Activated CD8-positive, alpha-beta memory T cell treated with anti-CD3 and anti-CD28 coated beads for 4 hours (primary cell): ENCODE measurements around the gene NOX5.

Experiments used
- DNase-seq, 2 donors: peaks; one replicate each; pipeline ENCODE4 v3.0.0-alpha.2; 2020; ENCODE audit warnings: low read depth in 2 of 2

NOX5 gene

DNA sequence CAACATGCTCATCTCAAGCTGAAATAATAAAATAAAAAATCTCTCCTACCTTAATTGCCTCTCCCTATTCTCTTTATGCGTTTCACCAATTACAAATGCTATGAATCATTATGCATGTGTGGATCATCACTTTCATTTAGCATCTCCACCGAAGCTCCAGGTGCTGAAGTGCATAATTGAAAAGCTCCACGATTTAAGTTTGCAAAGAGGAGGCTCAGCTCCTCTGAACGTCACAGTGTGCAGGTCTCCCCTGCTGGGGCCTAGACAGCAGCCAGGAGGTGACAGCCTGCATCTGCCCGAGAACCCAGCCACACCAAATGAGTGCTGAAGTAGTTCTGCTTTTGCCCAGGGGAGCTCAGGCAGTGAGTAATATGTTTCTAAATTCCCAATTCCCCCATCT lies 85.4 kb downstream of the NOX5 start:
- DNase-seq, result no peak

DNA sequence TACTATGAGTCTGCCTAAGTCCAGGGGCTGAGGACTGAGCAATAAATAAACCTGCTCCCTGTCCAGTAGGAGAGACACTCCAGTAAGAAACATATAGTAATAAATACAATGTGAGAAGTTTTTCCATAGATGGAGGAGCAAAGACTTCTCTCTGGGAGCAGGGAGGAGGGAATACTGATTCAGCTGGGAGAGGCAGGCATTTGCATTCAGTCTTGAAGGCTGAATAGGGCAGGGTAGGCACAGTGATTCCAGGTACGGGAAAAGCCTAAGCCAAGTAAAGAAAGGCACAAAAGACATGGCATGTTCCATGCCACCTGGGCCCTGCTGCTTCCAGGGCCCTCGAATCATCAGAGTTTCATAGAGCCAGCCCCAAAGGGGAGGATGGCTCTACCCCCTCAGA lies 86.3 kb downstream of the NOX5 start:
- no peak for DNase-seq

DNA sequence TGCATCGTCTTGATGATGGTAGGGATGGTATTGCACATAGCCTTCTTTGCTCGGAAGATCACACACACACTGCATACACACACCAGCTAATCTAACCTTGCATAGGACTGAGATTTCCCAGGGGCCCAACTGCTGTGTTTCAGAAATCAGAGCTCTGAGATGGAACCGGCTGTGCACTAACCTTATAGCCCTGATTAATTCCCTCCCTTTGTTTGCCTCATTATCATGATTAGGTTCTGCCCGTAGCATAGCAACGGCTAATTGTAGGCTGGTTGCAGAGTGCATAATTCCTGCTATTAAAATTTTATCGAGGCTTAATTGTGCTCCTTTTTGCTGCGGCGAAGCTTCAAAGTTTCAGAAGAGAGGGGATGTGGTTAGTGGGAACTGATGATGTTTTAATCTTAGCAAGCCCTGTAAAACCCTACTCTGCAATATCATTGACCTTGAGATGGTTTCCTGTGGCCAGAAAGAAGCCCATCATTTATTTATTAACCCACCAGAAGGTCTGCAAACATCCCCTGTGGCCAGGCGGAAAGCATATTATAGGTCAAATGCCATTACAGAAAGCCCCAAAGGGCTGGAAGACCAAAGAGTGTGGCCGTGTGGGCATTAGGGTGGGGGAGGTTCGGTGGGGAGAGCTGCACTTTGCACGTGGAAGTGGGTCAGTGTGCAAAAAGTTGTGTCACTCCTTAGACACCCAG lies 89.7 kb downstream of the NOX5 start:
- DNase-seq, result no peak

DNA sequence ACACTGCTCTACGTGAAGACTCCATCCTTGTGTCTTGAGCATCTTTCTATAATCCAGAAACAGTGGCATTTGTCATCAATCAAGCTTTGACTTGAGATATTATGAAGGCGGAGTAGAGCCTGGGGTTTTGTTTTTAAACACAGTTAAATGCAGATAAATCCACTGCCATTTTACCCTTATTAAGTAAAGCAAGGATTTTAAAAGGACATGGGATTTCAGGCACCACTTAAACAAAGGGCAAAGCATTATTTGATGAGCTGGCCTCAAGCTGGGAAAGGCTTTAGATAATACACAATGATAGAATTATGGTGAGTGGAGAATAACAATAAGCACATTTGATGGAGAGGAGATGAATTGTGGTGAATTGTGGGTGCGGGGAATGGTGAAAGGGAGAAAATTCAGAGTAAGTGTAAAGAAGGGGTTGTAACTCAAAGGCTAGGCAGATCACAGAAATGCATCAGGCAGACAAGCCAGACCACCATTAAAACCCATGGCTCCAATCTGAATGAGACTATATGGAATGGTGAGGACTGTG lies 91.0 kb downstream of the NOX5 start:
- no peak for DNase-seq

DNA sequence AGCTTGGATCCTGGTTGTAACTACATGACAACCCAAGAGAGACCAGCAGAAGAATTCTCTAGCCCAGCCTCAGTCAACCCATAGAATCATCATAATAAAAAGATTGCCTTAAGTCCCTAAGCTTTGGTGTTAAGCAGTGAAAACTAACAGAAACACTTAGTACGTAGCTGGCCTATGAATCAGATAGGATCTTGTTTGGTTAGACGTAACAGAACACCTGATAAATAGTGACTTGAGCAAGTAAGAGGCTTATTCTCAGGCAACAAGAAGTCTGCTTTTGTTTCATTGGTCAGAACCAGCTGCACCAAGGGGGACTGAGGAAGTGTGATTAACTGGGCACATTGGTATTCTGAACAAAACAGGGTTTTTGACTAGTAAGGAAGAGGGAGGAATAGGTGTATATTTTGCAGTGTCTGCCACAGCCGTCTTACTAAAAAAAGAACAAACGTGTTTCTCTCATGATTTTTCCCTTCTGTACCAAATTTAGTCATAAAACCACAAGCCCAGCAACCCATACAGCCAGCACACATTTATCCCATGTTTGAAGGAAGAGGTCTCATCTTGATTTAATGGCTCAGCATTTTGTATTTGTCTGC lies 92.6 kb downstream of the NOX5 start:
- DNase-seq, result no peak
